Measurements from ENCODE around the gene AUTS2. TPM values are rescaled to one million over a fixed set of nuclear protein-coding genes. Genes with fewer than 3 reads are reported as not detected.

AUTS2 gene
- total RNA-seq, 2 experiments from 2014 or later: 4.0 to 4.7 TPM

DNA sequence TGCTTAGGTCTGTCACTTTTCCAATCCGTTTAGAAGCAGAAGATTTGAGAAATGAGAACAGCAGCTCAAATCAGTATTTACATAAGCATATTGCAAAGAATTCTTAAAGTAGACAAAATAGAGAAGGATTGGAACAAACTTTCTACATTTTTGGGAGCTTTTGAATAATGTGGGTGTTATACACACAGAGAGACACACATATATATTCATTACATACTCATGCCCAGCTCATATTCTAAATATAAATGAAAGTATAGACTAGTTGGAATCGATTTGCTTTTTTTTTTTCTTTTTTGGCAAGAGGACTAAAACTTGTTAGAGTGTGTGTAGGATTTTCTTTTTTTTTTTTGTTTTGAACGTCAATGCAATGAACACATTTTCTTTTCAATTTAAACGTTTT is 538.9 kb downstream of the AUTS2 start:
- Mint-ChIP-seq H3K4me3 (no peak overlapping the region), H3K36me3 (no peaks in the 10 kb centered on the region), H3K4me1 (ENCODE audit: low read depth) (no peaks in the 10 kb centered on the region), H3K9me3 (no peaks in the 10 kb centered on the region), H3K27ac (no peak overlapping the region), H3K27me3 (no peaks in the 10 kb centered on the region)
- DNase-seq: no peak
- CTCF ChIA-PET: no interaction called here
- POLR2A ChIA-PET: interaction anchor here (0.7 kb wide), 1 partner anchor 69 kb away, joined by 6 read pairs; no protein-coding TSS in a partner anchor
- intact Hi-C loops (cut with micrococcal nuclease): no loop called here

DNA sequence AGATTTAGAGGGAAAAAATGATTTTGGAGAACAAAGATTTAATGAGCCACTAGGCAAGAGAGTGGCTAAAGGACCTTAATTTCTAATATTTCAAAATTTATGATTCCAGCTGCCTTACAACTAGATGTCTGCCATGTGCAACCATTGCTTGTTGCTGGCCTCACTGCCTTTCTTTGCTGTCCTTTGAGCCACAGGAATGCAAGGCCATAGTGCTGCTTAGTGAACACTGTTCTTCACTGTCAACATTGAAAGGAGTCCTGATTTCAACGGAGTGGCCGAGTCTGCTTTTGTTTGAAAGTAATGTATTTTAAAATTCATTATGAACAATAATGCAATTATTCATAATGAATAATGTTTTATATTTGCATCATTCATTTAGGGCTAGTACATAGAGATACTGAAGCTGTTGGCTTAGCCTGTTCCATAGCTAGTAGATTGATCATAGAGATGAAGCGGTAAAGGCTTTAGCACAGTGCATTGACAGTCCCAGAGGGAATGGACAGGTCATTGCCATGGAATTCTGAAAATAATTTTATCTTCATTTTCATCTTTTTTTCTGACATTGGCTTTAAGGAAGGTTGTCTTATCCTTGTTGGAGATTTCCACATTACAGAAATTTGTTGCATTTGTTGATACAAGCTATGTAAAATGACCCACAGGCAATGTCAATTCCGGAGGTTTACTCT is 544.1 kb downstream of the AUTS2 start:
- CTCF ChIA-PET: no interaction called here
- intact Hi-C loops (cut with micrococcal nuclease): no loop called here
- POLR2A ChIA-PET: no interaction called here
- H3K27ac Mint-ChIP-seq: no peak overlapping the region
- no peaks in the 10 kb centered on the region for H3K4me1 Mint-ChIP-seq (ENCODE audit: low read depth)
- H3K9me3 Mint-ChIP-seq: no peaks in the 10 kb centered on the region
- no peak for DNase-seq
- H3K27me3 Mint-ChIP-seq: no peaks in the 10 kb centered on the region
- H3K4me3 Mint-ChIP-seq: no peak overlapping the region
- no peaks in the 10 kb centered on the region for H3K36me3 Mint-ChIP-seq

DNA sequence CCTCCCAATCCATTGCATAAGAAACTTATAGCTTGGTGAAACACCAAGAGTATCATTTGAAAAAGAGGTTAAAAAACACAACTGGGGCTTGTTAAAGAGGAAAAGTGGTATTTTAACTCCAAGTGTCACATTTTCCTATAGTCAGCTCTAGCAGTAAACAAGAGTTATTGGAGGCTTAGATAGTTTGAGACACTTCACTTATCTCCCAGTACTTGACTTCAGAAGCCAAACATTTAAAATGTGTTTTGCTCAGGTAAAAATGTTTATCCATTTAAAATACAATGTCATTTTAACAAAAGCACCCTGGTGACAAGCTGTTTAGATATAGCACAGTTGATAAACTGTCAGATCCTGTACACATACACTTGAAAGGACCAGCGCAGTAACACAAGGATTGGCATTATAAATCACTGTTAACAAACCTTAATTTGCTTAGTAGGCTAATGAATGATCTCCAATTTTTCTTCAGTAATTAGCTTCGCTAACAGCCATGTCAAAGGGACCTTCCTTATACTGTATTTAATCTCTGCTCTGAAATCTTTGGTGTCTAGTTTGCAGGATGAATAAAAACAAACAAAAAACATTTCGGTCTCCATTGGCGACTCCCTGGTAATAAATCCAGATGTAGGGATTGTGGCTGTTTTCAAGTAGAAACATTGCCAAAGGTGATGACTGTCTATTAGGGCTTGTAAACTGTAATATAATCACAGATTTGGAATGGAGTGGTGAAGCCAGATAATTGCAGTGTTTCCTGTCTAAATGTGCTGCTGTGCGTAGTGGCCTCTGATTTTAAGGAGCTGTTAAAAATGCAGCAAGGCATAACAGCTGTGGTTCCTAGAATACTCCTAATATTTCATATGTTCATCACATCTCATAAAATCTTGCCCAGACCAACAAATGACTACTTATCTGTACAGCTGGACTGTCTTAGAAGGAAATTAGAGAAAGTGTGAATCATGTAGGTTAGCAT is 545.1 kb downstream of the AUTS2 start:
- CTCF ChIA-PET: no interaction called here
- no peaks in the 10 kb centered on the region for H3K27me3 Mint-ChIP-seq
- H3K4me3 Mint-ChIP-seq: no peak overlapping the region
- H3K9me3 Mint-ChIP-seq: no peaks in the 10 kb centered on the region
- H3K4me1 Mint-ChIP-seq (ENCODE audit: low read depth): no peaks in the 10 kb centered on the region
- intact Hi-C loops (cut with micrococcal nuclease): no loop called here
- POLR2A ChIA-PET: no interaction called here
- no peak for DNase-seq
- H3K27ac Mint-ChIP-seq: no peak overlapping the region
- H3K36me3 Mint-ChIP-seq: no peaks in the 10 kb centered on the region

- Mint-ChIP-seq H3K27me3 (no peaks in the 10 kb centered on the region), H3K4me3 (no peak overlapping the region), H3K9me3 (peaks cover 6% of the 10 kb centered on the region), H3K4me1 (ENCODE audit: low read depth) (no peaks in the 10 kb centered on the region), H3K36me3 (no peaks in the 10 kb centered on the region), H3K27ac (no peak overlapping the region)
- POLR2A ChIA-PET: no interaction called here
- DNase-seq: no peak
- intact Hi-C loops (cut with micrococcal nuclease): no loop called here
- CTCF ChIA-PET: interaction anchor here (0.6 kb wide), 1 partner anchor 100 kb away, joined by 3 read pairs; no protein-coding TSS in a partner anchor
Observed at GRCh38 chr7:70148997-70149396, 550.7 kb downstream of the AUTS2 start.

- no peaks in the 10 kb centered on the region for H3K27me3 Mint-ChIP-seq
- POLR2A ChIA-PET: no interaction called here
- CTCF ChIA-PET: interaction anchor here (0.6 kb wide), 1 partner anchor 282 kb away, joined by 3 read pairs; no protein-coding TSS in a partner anchor
- H3K9me3 Mint-ChIP-seq: peaks cover 6% of the 10 kb centered on the region
- no peak for DNase-seq
- no peak overlapping the region for H3K27ac Mint-ChIP-seq
- intact Hi-C loops (cut with micrococcal nuclease): no loop called here
- H3K4me3 Mint-ChIP-seq: no peak overlapping the region
- no peaks in the 10 kb centered on the region for H3K4me1 Mint-ChIP-seq (ENCODE audit: low read depth)
- H3K36me3 Mint-ChIP-seq: no peaks in the 10 kb centered on the region
Observed at GRCh38 chr7:70152313-70152712, 554.0 kb downstream of the AUTS2 start.

GRCh38 chr7:70153933-70154332 is 555.7 kb downstream of the AUTS2 start:
- no peak overlapping the region for H3K4me3 Mint-ChIP-seq
- peaks cover 6% of the 10 kb centered on the region for H3K9me3 Mint-ChIP-seq
- no peaks in the 10 kb centered on the region for H3K36me3 Mint-ChIP-seq
- POLR2A ChIA-PET: no interaction called here
- H3K4me1 Mint-ChIP-seq (ENCODE audit: low read depth): no peaks in the 10 kb centered on the region
- no peak overlapping the region for H3K27ac Mint-ChIP-seq
- intact Hi-C loops (cut with micrococcal nuclease): no loop called here
- CTCF ChIA-PET: no interaction called here
- no peak for DNase-seq
- H3K27me3 Mint-ChIP-seq: no peaks in the 10 kb centered on the region

DNA sequence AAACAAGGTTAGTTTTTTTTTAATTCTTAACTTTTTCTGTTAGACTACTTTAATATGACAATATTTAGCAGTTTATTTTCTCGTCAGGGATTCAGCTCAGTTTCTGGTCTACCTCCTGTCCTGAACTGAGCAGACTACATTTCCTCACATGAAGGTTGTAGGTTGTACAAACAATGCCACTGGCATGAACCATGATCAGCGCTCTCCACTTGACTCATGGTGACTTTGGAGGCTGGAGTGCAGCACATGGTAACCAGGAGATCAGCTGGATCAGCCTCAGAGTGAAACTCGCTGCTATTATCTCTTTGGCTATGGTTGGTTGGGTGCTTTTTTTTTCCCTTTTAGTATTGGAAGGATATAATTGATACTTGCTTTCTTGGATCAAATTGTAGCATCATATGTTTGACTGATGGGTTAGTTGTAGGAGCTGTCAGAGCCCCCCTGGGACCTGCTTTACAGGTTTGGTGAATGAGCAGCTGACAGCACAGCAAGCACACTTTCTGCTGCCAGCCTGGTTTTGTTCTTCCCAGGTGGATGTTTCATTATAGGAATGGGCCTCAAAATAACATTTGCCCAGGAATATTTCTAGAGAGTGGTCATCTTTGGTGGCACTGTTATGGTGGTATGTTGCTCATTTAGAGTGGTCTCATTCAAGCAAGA is 556.4 kb downstream of the AUTS2 start:
- no peak for DNase-seq
- intact Hi-C loops (cut with micrococcal nuclease): no loop called here
- H3K4me1 Mint-ChIP-seq (ENCODE audit: low read depth): no peaks in the 10 kb centered on the region
- ChIA-PET POLR2A (no interaction called here), CTCF (no interaction called here)
- H3K36me3 Mint-ChIP-seq: no peaks in the 10 kb centered on the region
- H3K9me3 Mint-ChIP-seq: peaks cover 6% of the 10 kb centered on the region
- no peak overlapping the region for H3K27ac Mint-ChIP-seq
- no peaks in the 10 kb centered on the region for H3K27me3 Mint-ChIP-seq
- H3K4me3 Mint-ChIP-seq: no peak overlapping the region

GRCh38 chr7:70156057-70156456 is 557.8 kb downstream of the AUTS2 start:
- Mint-ChIP-seq H3K4me3 (no peak overlapping the region), H3K9me3 (peaks cover 6% of the 10 kb centered on the region), H3K36me3 (no peaks in the 10 kb centered on the region), H3K27me3 (no peaks in the 10 kb centered on the region), H3K27ac (no peak overlapping the region), H3K4me1 (ENCODE audit: low read depth) (no peaks in the 10 kb centered on the region)
- DNase-seq: no peak
- CTCF ChIA-PET: no interaction called here
- intact Hi-C loops (cut with micrococcal nuclease): no loop called here
- POLR2A ChIA-PET: no interaction called here

GRCh38 chr7:70159121-70159520 is 560.8 kb downstream of the AUTS2 start:
- ChIA-PET CTCF (interaction anchor here (0.6 kb wide), 1 partner anchor 386 kb away, joined by 5 read pairs; no protein-coding TSS in a partner anchor), POLR2A (no interaction called here)
- no peak for DNase-seq
- Mint-ChIP-seq H3K4me1 (ENCODE audit: low read depth) (no peaks in the 10 kb centered on the region), H3K27me3 (no peaks in the 10 kb centered on the region), H3K9me3 (no peaks in the 10 kb centered on the region), H3K4me3 (no peak overlapping the region), H3K27ac (no peak overlapping the region), H3K36me3 (no peaks in the 10 kb centered on the region)
- intact Hi-C loops (cut with micrococcal nuclease): no loop called here

DNA sequence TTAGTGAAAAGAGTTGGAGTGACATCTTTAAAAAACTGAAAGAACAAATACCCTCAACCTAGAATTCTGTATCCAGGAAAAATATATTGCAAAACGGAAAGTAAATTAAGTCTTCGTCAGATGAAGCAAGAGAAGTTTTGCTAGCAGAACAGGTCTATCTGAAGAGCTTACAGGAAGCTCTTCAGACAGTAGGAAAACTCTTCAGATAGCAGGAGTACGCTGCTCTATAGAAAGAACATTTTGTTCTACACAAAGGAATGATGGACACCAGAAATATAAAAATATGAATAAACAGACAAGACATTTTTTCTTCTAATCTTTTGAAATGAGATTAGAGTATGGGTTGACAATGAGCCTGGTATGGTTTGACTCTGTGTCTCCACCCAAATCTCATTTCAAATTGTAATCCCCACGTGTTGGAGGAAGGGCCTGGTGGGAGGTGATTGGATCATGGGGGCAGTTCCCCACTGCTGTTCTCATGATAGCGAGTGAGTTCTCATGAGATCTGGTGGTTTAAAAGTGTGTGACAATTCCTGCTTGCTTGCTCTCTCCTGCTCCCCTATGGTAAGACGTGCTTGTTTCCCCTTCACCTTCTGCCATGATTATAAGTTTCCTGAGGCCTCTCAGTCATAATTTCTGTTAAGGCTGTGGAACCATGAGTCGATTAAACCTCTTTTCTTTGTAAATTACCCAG is 567.3 kb downstream of the AUTS2 start:
- DNase-seq: no peak
- ChIA-PET POLR2A (no interaction called here), CTCF (no interaction called here)
- Mint-ChIP-seq H3K36me3 (no peaks in the 10 kb centered on the region), H3K4me3 (no peak overlapping the region), H3K27me3 (no peaks in the 10 kb centered on the region), H3K27ac (no peak overlapping the region), H3K4me1 (ENCODE audit: low read depth) (no peaks in the 10 kb centered on the region), H3K9me3 (peaks cover 10% of the 10 kb centered on the region)
- intact Hi-C loops (cut with micrococcal nuclease): no loop called here

- Mint-ChIP-seq H3K4me3 (no peak overlapping the region), H3K36me3 (no peaks in the 10 kb centered on the region), H3K27me3 (no peaks in the 10 kb centered on the region), H3K9me3 (peaks cover 10% of the 10 kb centered on the region), H3K27ac (no peak overlapping the region), H3K4me1 (ENCODE audit: low read depth) (no peaks in the 10 kb centered on the region)
- CTCF ChIA-PET: no interaction called here
- POLR2A ChIA-PET: no interaction called here
- intact Hi-C loops (cut with micrococcal nuclease): no loop called here
- no peak for DNase-seq
Observed at GRCh38 chr7:70171369-70171920, 573.2 kb downstream of the AUTS2 start.

- H3K4me3 Mint-ChIP-seq: no peak overlapping the region
- CTCF ChIA-PET: no interaction called here
- intact Hi-C loops (cut with micrococcal nuclease): no loop called here
- no peaks in the 10 kb centered on the region for H3K9me3 Mint-ChIP-seq
- H3K36me3 Mint-ChIP-seq: no peaks in the 10 kb centered on the region
- no peak overlapping the region for H3K27ac Mint-ChIP-seq
- POLR2A ChIA-PET: no interaction called here
- H3K4me1 Mint-ChIP-seq (ENCODE audit: low read depth): peaks cover 5% of the 10 kb centered on the region
- peaks cover 2% of the 10 kb centered on the region for H3K27me3 Mint-ChIP-seq
- DNase-seq: peak; percentile 17
Observed at GRCh38 chr7:70177166-70177565, 578.9 kb downstream of the AUTS2 start.
